Measurements from ENCODE around the gene PNLDC1.
"Not testable (repeated sequence)": the region's sequence is repeated elsewhere in the genome, so short reads cannot be mapped to it uniquely, and the experiment has no call there.

DNA sequence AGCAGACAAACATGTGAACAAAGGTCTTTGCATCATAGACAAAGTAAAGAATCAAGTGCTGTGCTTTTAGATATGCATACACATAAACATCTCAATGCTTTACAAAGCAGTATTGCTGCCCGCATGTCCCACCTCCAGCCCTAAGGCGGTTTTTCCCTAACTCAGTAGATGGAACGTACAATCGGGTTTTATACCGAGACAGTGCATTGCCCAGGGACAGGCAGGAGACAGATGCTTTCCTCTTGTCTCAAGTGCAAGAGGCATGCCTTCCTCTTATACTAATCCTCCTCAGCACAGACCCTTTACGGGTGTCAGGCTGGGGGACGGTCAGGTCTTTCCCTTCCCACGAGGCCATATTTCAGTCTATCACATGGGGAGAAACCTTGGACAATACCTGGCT, 5.1 kb upstream of the PNLDC1 start:
- not testable (repeated sequence) for TF ChIP-seq CBFB (CRISPR knock-in tag; IDR thresholded peaks at IDR 0.05); POLR2A (conservative IDR thresholded peaks at IDR 0.05); ELF1 (tag; IDR thresholded peaks at IDR 0.05); ETV6 (IDR thresholded peaks at IDR 0.05; ENCODE audit: borderline replicate concordance in 1 of 2, low read depth in 2 of 2, low read length in 1 of 2); ETV6 (CRISPR knock-in tag; IDR thresholded peaks at IDR 0.05; ENCODE audit: borderline replicate concordance); ZNF589 (CRISPR knock-in tag; IDR thresholded peaks at IDR 0.05; ENCODE audit: low read depth)
- TF ChIP-seq, protein P1, sequence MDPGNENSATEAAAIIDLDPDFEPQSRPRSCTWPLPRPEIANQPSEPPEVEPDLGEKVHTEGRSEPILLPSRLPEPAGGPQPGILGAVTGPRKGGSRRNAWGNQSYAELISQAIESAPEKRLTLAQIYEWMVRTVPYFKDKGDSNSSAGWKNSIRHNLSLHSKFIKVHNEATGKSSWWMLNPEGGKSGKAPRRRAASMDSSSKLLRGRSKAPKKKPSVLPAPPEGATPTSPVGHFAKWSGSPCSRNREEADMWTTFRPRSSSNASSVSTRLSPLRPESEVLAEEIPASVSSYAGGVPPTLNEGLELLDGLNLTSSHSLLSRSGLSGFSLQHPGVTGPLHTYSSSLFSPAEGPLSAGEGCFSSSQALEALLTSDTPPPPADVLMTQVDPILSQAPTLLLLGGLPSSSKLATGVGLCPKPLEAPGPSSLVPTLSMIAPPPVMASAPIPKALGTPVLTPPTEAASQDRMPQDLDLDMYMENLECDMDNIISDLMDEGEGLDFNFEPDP (CRISPR knock-in tag; IDR thresholded peaks at IDR 0.05): not testable (repeated sequence)
